CD1c-positive myeloid dendritic cell (primary cell): Measurements from ENCODE around the gene FCN1.

ENCODE experiments used
- DNase-seq: peaks from one replicate; pipeline ENCODE4 v3.0.0-alpha.2; 2016; ENCODE audit errors: extremely low spot score

The FCN1 gene

GRCh38 chr9:134913713-134914500 lies 3.8 kb downstream of the FCN1 start:
- DNase-seq = no peak

DNA sequence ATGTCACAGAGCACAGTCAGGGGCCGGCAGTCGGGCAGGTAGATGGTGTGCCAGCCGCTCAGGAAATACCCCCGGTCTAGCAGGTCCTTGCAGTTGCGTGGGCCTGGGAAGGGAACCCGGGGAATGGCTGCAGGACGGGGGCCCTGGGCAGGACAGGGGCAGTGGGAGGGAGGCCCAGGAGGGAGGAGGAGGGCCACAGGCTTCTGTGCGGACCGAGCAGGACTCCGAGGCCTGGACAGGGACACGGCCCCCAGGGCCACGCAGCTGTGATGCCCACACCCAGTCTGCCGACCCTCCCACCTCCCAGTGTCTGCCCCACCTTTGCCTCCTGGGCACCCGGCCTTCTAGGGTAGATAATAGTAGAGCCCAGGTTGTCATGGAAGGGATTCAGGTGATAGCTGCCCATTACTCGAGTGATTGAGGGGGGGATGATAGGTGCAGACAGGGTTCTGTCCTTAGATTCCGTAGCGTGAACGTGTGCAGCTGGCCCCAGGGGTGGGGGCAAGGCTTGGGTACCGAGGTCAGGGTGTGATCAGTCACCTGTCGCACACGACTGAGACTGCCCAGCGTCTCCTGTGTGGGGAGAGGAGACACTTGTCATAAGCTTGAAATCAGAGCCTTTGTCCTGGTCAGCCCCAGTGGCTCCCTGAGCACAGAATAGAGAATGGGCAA lies 4.5 kb downstream of the FCN1 start:
- DNase-seq = no peak

DNA sequence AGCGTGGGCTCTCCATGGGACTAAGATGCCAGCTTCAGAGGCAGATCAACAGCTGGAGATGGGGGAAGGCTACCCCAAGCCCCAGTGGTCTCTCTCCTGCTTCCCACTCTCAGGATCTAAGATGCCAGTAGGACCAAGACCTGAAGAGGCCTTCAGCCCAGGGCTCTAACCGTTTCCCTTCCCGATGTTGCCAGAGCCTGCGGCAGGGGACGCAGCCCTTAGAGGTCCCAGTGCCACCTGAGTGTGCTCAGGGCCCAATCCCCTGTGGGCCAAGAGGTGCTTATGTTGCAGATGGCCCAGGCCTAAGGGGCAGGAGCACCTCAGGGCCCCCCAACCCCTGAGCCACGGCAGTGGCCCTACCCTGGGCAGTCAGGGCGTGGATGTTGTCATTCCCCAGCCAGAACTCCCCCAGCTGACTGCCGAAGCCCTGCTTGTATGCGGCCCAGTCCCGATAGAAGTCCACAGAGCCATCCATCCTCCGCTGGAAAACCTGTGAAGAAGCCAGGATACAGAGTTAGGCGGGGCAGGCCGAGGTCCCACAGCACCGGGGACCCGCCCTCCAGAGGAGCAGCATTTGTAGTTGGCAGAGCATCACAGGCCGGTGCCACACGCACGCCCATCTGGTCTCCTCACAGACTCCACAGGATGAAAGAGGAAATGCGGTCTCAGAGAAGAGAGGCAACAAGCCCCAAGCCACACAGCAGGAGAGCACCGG lies 5.4 kb downstream of the FCN1 start:
- no peak for DNase-seq

GRCh38 chr9:134909511-134910481 lies 7.9 kb downstream of the FCN1 start:
- DNase-seq = no peak

GRCh38 chr9:134908524-134909309 lies 9.0 kb downstream of the FCN1 start:
- DNase-seq = no peak

DNA sequence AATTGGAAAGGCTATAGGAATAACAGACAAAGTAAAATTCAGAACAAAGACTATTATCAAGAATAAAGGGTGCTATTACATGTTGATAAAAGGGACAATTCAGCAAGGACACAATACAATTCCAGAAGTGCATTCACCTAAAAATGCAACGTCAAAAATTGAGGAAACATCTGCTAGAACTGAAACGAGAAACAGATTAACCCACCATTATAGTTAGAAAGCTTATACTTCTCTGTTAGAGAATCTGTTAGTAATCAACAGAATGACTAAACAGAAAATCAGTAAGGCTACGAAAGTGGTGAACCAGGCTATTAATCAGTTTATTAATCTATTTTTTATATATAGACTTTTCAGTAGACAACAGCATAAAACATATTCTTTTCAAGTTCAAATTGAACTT lies 14.8 kb downstream of the FCN1 start:
- peak; percentile 54 for DNase-seq

GRCh38 chr9:134899818-134900217 lies 17.9 kb downstream of the FCN1 start:
- DNase-seq = no peak

- no peak for DNase-seq
Measured at GRCh38 chr9:134899168-134899567, 18.5 kb downstream of the FCN1 start.

- DNase-seq = no peak
Measured at GRCh38 chr9:134898319-134898718, 19.4 kb downstream of the FCN1 start.

DNA sequence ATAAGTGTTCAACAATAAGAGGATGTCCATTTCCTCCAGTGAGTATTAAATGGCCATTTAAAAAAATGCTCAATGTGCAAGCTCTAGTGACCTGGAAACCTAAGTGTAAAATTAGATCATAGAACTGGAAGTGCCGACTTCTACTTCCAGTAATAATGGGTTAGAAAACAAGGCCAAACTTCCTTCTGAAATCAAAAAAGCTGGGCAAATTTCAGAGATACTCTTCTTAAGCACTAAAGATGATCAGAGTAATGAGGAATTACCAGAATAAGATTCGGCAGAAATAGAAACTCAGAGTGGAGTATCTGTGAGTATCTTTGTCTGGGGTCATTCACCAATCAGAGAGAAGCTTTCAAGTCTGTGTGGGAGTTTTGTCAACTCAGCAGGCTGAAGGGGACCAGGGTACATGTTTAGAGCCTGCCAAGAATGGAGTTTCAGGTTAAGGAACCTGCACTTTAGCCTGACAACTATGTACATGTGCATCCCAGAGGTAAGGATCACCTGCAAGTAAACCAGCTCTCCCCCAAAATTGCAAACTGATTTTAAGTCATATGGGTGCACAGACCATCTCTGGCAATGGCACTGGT lies 20.0 kb downstream of the FCN1 start:
- no peak for DNase-seq

DNA sequence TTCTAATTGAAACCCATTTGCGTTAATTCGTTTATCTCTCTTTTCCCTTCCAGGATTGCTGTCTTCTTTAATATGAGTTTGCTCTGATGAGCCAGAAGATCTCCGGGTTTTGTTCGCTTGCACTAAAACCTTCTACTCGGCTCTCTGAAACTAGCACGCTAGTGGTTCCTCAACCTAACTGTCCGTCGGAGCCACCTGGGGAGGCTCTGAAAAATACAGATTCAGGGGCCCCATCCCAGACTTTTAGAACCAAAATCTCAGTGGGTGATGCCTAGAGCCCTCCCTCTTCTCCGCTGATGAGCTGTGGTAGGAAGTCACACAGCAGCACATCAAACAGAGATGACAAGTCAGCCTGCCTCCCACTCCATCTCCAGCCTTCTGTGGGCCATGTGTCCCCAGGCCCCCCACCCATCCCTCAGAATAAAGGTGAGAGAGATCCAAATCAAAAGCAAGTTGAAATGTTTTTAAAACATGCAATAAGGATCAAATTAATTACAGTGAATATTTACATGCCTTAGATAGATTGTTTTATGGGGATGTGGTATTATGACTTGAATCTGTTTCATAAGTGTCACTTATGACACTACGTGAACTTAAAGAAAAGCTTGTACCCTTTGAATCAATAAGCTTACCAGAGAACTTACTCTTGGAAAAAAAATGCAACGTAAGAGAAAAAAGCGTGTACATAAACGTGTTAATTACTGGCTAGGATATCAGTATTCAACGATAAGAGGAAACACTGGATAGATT lies 20.7 kb downstream of the FCN1 start:
- no peak for DNase-seq

- peak; percentile 55 for DNase-seq
Measured at GRCh38 chr9:134895908-134896833, 21.5 kb downstream of the FCN1 start.

DNA sequence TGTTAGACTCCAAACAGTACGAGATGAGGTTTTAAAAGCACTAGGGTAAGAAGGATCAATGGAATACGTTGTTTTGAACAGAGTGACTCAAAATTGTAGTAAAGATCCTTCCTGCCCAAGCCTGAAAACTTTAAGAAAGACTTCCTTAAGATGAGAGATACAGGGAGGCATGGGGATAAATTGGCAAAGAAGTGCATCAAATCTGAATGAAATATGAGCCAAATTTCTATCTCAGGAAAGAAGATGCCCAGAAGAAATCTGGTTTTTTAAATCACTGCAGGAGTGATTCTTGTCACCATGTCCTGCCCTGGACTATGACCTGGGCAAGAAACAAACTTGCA lies 22.2 kb downstream of the FCN1 start:
- no peak for DNase-seq

DNA sequence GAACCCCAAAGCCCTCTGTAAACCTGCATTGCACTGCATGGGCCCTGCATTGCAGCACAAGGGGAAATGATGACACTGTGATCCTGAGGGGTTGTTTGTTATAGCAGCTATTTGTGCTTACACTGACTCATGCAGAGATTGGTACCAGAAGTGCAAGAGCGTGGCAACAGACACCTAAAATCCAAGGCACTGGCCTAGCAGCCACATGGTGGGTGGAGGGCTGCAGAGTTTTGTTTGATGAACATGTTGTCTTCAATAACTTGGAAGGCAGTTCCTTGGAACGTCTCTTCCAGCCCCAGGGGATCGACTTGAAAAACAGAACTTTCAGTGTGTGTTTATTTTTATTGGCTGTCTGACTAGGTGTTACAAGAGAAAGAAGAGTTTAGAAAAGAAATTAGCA lies 22.6 kb downstream of the FCN1 start:
- no peak for DNase-seq

DNA sequence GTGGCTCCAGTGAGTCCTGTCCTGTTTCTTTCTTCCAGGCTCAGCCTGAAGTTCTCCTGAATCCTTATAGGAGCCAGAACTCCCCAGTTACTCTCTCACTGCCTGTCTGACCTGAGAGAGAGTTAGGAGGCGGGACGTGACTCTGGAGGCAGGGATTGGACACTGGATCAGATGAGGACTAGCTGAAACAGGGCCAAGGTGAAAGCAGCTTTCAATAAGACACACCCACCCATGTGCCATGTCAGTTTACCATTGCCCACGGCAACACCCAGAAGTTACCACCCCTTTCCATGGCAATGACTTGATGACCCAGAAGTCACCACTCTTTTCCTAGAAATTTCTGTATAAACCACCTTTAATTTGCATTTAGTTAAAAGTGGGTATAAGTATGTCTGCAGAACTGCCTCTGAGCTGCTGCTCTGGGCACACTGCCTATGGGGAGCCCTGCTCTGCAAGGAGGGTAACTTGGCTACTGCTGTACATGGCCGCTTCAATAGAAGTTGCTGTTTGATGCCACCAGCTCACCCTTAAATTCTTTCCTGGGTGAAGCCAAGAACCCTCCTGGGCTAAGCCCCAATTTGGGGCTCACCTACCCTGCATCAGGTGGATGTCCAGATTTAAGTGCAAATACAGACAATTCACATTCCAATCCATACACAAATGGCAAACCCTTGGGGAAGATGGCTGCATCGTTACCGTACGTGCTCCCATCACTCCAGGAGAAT lies 23.4 kb downstream of the FCN1 start:
- DNase-seq = no peak

GRCh38 chr9:134892820-134893420 lies 24.8 kb downstream of the FCN1 start:
- no peak for DNase-seq

GRCh38 chr9:134892221-134892620 lies 25.5 kb downstream of the FCN1 start:
- no peak for DNase-seq

DNA sequence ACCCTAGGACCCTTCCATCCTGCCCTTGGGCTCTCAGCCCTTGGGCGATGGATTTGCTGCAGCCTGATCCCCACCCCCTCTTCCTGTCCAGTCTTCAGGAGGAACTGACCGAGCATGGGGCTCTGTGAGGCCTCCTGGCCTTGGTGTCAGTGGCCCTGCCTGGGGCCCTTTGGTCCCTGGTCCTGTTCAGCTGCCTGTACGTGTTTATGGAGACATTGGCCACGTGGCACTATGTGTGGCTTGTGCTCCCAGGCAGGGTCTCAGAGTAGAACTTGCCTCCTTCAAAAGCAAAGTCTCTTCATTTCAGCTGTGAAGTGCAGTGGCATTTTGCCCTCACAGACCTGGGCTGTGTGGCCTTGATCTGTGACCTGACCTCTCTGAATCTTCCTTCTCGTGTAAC lies 26.0 kb downstream of the FCN1 start:
- peak; percentile 7 for DNase-seq
